Measurements from ENCODE around the gene FXN.

DNA sequence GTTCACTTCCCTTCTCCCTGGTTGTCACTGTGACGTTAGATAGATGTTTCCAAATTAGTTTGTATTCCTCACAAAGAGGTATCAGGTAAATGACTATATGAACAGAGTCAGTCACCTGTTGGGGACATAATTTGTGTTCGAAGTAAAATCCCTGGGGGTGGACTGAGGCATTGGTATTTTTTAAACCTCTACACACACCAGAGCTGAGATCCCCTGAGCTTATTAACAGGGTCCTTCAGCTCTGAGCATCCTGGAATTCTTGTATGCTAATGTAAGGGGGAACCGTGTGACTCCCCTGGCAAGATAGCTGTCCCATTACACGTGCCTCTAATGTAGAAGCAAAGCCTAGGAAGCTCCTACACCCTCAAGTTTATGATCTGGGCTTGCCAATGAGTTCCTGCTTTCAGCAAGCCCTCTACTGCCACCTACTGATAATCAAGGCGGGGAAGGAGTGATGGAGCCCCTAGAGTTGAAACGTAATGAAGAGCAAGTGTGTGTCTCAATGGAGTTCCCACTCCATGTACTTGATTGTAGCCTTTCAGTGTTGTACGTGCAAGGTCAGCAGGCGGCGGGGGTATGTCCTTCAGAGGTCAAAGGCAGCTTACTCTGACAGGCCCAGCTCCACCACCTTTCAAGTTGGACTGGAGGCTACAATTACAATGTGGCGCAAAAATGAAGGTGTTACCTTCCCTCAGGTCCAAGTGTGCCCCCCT lies 36.0 kb upstream of the FXN start:
- TF ChIP-seq TAF1 (conservative IDR thresholded peaks at IDR 0.05) = no peak
- TF ChIP-seq CTCF (IDR thresholded peaks at IDR 0.05; ENCODE audit: low read depth, low read length, missing input control) = peak; percentile 78
